Natural killer cell (primary cell): ENCODE measurements around the gene TREH. TPM values are rescaled to one million over a fixed set of nuclear protein-coding genes. Genes with fewer than 3 reads are reported as not detected.

ENCODE experiments used
- ATAC-seq, 3 donors: fragments of 150-1000 bp in 2 of 3; fragments of 200-7000 bp in 1 of 3; cut with Tn5 transposase; 1 replicate in 1 of 3; 2 replicates in 2 of 3; pipeline ENCODE4 v1.10.0; 2021; ENCODE audit warnings: mild to moderate bottlenecking in 2 of 3, moderate library complexity in 2 of 3
- DNase-seq, 2 donors: peaks; one replicate each; pipeline versions ENCODE4 v3.0.0 to v3.0.0-alpha.2; 2013 to 2021; ENCODE audit warnings: mixed read lengths in 1 of 2
- H3K27ac ChIP-seq: one replicate; pipeline ENCODE4 v1.5.1; 2013; ENCODE audit warnings: mild to moderate bottlenecking, low read length
- H3K27me3 ChIP-seq: one replicate; pipeline ENCODE4 v1.6.1; 2013; ENCODE audit warnings: low read length; ENCODE audit not compliant: control insufficient read depth, insufficient read depth
- H3K36me3 ChIP-seq: one replicate; pipeline ENCODE4 v1.6.1; 2013; ENCODE audit warnings: low read length; ENCODE audit not compliant: control insufficient read depth, insufficient read depth
- H3K4me1 ChIP-seq: one replicate; pipeline ENCODE4 v1.6.1; 2013; ENCODE audit warnings: low read length; ENCODE audit not compliant: control insufficient read depth, insufficient read depth
- H3K4me3 ChIP-seq: one replicate; pipeline ENCODE4 v1.5.1; 2013; ENCODE audit warnings: low read length
- H3K9me3 ChIP-seq: one replicate; pipeline ENCODE4 v1.6.1; 2013; ENCODE audit warnings: low read length; ENCODE audit not compliant: control insufficient read depth, insufficient read depth
- H3K27ac Mint-ChIP-seq, 2 donors: one replicate each; pipeline ENCODE4 v1.8.0; 2022; ENCODE audit warnings: mild to moderate bottlenecking in 2 of 2, mixed read lengths in 2 of 2, moderate library complexity in 1 of 2
- H3K27me3 Mint-ChIP-seq, 2 donors: one replicate each; pipeline ENCODE4 v1.8.0; 2022; ENCODE audit warnings: low read depth in 2 of 2, mixed read lengths in 2 of 2
- H3K36me3 Mint-ChIP-seq: one replicate; pipeline ENCODE4 v1.8.0; 2022; ENCODE audit warnings: mixed read lengths
- H3K4me1 Mint-ChIP-seq, 2 donors: one replicate each; pipeline ENCODE4 v1.8.0; 2022; ENCODE audit warnings: mixed read lengths in 2 of 2
- H3K4me3 Mint-ChIP-seq: one replicate; pipeline ENCODE4 v1.8.0; 2022; ENCODE audit warnings: mild to moderate bottlenecking, moderate library complexity, mixed read lengths
- H3K9me3 Mint-ChIP-seq, 2 donors: one replicate each; pipeline ENCODE4 v1.8.0; 2022; ENCODE audit warnings: mixed read lengths in 2 of 2
- WGBS: methylation state at CpG from one replicate; pipeline ENCODE4 v1.1.7; 2013; ENCODE audit warnings: missing lambda C conversion rate; ENCODE audit not compliant: insufficient coverage; 5-methylcytosine and 5-hydroxymethylcytosine counted together
- intact Hi-C: fragments of 100-400 bp; cut with micrococcal nuclease; formaldehyde crosslinking; loops from one replicate; pipeline ENCODE4 v1.14.2; 2022
- total RNA-seq, 4 donors: library from RNA; stranded (reverse); fragments of 120-200 nt in 1 of 4; gene quantifications; one replicate each; pipeline versions ENCODE4 v1.2.3 to v1.2.4, GENCODE V29; 2013 to 2022
- TF ChIP-seq, protein P1 (sequence below): fragments of 200-600 bp; IDR thresholded peaks from one replicate; pipeline ENCODE4 v1.8.0; 2022; ENCODE audit warnings: antibody characterized with exemption

Gene TREH
- total RNA-seq, 3 donors from 2014 or later (not counting 1 experiment from before 2014, with no cell fraction given), result not detected

DNA sequence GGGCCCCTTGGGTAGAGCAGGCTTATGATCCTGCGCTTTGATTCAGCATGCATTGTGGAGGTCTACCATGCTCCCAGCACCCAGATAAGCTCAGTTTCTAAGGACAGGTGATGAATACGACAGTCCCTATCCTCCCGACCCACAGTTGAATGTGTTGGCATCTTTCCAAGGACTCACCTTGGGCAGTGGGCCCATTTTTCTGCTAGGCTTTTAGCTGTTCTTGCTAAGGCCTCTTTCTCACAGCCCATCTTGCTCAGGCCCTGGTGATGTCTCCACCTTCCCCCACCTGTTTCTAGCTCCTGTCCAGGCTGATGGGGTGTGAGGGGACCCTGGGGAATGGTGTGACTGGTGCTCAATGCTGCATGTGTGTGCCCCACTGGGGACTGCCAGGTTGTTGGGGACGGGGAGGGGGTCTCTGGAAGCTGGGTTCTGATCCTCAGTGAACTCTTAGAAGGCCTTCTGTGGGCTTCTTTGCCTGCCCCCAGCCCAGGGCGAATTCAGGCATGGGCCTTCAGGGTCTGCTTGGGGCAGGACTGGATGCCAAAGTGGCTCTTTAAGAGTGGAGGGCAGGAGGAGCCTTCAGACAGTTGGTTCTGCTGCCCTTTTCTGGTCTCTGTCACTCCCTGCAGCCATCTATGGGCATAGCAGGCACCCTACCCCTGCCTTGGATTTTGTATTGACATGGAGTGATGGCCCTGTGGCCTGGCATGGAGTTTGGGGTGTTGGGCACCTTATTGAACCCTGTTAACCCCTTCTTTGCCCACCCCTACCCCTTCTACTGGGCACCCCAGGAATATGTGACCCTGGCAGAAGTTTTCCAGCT lies 38.9 kb downstream of the TREH start:
- Mint-ChIP-seq H3K36me3 (no peaks in the 10 kb centered on the region), H3K4me3 (no peak overlapping the region), H3K27me3 (no peaks in the 10 kb centered on the region), H3K4me1 (no peaks in the 10 kb centered on the region), H3K27ac (no peak overlapping the region), H3K9me3 (no peaks in the 10 kb centered on the region)
- Histone ChIP-seq H3K4me1 (no peaks in the 10 kb centered on the region), H3K27ac (no peak overlapping the region), H3K4me3 (no peak overlapping the region), H3K36me3 (no peaks in the 10 kb centered on the region), H3K27me3 (no peaks in the 10 kb centered on the region), H3K9me3 (no peaks in the 10 kb centered on the region)
- TF ChIP-seq, protein P1, sequence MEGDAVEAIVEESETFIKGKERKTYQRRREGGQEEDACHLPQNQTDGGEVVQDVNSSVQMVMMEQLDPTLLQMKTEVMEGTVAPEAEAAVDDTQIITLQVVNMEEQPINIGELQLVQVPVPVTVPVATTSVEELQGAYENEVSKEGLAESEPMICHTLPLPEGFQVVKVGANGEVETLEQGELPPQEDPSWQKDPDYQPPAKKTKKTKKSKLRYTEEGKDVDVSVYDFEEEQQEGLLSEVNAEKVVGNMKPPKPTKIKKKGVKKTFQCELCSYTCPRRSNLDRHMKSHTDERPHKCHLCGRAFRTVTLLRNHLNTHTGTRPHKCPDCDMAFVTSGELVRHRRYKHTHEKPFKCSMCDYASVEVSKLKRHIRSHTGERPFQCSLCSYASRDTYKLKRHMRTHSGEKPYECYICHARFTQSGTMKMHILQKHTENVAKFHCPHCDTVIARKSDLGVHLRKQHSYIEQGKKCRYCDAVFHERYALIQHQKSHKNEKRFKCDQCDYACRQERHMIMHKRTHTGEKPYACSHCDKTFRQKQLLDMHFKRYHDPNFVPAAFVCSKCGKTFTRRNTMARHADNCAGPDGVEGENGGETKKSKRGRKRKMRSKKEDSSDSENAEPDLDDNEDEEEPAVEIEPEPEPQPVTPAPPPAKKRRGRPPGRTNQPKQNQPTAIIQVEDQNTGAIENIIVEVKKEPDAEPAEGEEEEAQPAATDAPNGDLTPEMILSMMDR, result no peak
- intact Hi-C loops, result no loop called here
- ATAC-seq, result no peak
- 86% methylated on average over 5 of the region's 5 CpGs for WGBS
- DNase-seq, result no peak

DNA sequence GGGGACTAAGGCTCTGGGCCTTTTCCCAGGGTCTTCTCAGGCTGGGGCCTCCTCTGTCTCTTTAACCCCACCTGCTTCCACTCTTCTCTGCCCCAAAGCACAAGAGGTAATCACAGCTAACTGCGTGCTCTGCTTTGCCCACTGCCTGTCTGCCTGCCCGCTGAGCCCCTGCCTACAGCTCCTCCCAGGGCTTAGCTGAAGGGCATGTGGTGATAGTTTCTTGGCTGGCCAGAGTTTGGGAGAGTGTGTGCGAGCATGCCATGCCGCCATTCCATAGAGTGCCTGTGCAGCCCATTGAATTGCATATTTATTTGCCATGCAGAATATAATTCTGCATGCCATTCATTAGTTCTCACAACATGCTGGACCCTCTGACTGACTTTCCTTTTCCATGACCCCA lies 39.6 kb downstream of the TREH start:
- Histone ChIP-seq H3K4me1 (no peaks in the 10 kb centered on the region), H3K4me3 (no peak overlapping the region), H3K36me3 (no peaks in the 10 kb centered on the region), H3K27me3 (no peaks in the 10 kb centered on the region), H3K27ac (no peak overlapping the region), H3K9me3 (no peaks in the 10 kb centered on the region)
- Mint-ChIP-seq H3K9me3 (no peaks in the 10 kb centered on the region), H3K4me3 (no peak overlapping the region), H3K4me1 (no peaks in the 10 kb centered on the region), H3K27ac (no peak overlapping the region), H3K27me3 (no peaks in the 10 kb centered on the region), H3K36me3 (no peaks in the 10 kb centered on the region)
- ATAC-seq (no peak), DNase-seq (no peak)
- intact Hi-C loops, result no loop called here
- WGBS, result 95% methylated on average over 4 of the region's 4 CpGs
- TF ChIP-seq, protein P1, result no peak

DNA sequence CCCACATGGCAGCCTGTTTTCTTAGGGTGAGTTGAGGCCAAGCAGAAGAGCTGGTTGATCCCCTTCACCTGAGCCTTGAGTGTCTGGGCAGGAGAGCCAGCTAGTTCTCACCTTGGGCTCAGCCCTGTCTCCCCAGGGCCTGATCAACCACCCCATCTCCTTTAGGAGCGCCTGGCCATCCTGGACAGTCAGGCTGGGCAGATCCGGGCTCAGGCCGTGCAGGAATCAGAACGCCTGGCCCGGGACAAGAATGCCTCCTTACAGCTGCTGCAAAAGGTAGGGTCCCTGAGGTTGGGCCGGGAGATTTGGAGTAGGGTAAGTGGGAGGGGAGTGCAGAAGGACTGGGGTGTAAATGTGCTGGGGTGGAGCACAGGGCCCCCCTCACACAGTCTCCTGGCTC lies 40.7 kb downstream of the TREH start:
- no peaks in the 10 kb centered on the region for H3K9me3 ChIP-seq
- H3K27ac Mint-ChIP-seq, result no peak overlapping the region

More for the DNA sequence above, 40.7 kb downstream of the TREH start:
- Mint-ChIP-seq H3K36me3 (no peaks in the 10 kb centered on the region), H3K9me3 (no peaks in the 10 kb centered on the region), H3K4me1 (no peaks in the 10 kb centered on the region), H3K27me3 (no peaks in the 10 kb centered on the region), H3K4me3 (no peak overlapping the region)
- no peaks in the 10 kb centered on the region for H3K27me3 ChIP-seq
- no peak overlapping the region for H3K27ac ChIP-seq
- no peak for DNase-seq
- no peaks in the 10 kb centered on the region for H3K4me1 ChIP-seq
- TF ChIP-seq, protein P1, result no peak
- H3K36me3 ChIP-seq, result no peaks in the 10 kb centered on the region
- no peak overlapping the region for H3K4me3 ChIP-seq
- intact Hi-C loops, result no loop called here
- no peak for ATAC-seq
- 92% methylated on average over 6 of the region's 6 CpGs for WGBS
